NOMO-1 (cell line): ENCODE data around the gene REN.

ENCODE experiments used
- DNase-seq, 2 experiments: peaks; one replicate each; lab custom pipeline; 2025; ENCODE audit not compliant: unreplicated experiment in 2 of 2; lab: John Stamatoyannopoulos, UW

The REN gene

DNA sequence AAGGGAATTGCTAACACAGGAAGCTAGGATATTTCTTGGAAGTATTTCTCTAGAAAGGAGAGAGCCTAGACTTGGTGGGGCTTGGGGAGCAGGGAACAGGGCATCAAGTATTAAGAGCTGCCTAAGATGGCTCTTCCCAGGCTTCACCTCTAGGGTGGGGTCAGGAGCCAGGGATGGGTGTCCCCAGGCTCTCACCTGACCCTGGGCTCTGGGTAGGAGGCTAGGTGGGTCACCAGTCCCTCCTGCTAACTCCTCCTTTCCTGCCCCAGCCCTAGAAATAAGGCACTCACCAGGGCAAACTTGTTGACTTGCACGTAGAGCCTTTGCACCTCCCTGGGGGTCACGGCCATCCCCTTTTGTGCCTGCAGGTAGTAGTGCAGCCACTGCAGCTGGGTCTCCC lies 29.3 kb downstream of the REN start:
- DNase-seq: no peak

DNA sequence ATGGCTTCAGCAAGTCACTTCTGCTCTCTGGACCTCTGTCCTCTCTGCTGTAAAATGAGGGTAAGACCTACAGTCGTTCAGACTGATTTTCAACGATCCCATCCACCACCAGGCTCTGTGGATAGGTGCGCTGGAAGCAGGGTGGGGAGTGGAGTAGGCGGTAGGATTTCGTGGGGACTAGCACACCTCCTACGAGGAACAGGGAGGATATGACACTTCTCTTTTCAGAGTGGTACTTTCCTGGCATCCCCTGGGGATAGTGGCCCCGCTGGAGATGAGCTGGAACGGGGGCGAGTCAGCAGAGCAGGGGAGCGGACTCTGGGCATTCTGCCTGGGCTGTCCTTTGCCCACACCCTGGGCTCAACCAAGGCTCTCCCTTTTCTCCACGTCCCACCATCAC lies 32.0 kb downstream of the REN start:
- DNase-seq: no peak

DNA sequence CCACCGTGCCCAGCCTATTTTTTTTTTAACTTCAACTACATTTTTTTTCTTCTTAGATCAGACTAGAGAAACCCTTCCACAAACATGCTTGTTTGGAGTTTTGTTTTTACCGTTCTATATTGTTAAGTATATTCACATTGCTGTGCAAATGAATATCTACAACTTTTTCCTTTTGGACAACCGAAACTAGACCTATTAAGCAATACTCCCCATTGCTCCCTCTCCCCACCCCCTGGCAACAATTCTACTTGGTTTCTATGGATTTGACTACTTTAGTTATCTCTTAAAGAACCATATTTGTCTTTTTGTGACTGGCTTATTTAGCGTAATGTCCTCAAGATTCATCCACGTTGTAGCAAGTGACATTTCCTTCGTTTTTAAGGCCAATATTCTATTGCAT lies 33.4 kb downstream of the REN start:
- DNase-seq: no peak

DNA sequence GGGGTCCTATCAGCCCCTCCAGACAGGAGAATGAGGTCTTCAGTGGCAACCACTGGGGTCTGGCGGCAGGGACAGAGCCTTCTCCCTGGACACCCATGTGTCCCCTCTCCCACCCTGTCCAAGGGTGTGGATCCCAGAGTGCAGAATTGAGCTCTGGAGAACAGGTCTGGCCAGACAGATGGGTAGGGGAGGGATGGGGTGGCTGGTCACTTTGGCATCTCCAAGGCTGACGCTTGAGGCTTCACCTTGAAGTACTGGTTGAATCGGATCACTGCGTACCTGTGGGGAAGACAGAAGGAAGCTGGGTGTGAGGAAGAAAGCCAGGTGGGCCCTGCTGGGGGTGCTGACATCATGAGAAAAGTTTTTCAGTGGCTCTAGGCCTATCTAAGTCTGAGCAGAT lies 34.2 kb downstream of the REN start:
- DNase-seq: no peak

DNA sequence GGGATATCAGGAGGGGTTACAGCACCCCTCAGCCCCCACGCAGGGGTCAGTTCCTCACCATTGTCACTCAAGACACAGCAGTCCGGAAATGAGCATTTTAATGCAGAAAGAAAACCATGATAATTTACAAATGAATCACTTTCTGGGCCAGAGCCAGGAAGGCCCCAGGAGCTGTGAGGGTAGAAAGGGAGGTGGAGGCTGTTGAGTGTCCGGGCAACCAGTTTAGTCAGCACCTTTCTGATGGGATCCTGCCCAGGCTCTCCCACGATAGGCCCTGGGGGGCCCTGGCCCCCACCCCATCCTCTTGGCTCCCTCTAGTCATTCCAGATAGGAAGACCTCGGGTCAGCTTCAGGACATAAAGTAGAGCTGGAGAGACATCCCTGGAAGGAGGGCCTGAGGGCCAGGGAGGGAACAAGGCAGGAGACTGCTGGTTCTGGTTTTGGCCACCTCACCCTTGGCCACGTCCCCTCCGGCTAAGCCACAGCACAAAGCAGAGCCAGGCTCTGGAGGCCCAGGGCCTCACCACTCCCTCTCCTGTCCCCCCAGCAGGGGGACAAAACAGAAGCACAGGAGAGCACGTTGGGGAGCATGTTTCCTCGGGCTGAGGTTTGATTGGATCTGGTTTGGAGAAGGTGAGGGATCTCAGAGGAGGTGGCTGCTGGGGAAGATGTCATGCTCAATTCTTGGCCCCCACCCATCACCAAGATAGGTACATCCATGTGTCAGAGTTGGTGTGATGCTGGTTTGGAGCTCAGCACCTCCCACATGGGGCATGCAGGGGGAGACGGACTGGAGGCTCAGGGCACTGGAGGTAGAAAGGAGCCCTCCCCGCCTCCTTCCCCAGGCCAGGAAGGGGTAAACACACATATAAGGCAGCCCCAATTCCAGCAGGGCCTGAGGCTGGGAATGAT lies 34.9 kb downstream of the REN start:
- DNase-seq: no peak

DNA sequence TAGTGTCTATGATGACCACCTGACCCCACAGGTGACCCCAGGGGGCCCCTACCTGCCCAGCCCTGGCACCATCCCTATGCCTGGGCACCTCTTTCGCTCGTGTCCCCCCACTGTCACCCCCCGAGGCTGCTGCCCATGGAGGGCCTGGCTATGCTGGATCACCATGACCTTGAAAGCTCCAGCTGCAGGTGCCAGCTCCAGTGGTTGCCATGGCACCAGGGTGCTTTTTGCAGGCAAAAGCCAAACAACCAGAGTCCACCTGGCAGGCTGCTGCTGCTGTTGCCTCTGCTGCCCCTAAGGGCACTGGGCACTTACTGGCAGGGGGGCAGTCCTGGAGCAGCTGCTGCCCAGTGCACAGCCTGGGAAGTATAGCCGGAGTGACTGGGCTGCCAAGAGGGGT lies 36.0 kb downstream of the REN start:
- DNase-seq: no peak

DNA sequence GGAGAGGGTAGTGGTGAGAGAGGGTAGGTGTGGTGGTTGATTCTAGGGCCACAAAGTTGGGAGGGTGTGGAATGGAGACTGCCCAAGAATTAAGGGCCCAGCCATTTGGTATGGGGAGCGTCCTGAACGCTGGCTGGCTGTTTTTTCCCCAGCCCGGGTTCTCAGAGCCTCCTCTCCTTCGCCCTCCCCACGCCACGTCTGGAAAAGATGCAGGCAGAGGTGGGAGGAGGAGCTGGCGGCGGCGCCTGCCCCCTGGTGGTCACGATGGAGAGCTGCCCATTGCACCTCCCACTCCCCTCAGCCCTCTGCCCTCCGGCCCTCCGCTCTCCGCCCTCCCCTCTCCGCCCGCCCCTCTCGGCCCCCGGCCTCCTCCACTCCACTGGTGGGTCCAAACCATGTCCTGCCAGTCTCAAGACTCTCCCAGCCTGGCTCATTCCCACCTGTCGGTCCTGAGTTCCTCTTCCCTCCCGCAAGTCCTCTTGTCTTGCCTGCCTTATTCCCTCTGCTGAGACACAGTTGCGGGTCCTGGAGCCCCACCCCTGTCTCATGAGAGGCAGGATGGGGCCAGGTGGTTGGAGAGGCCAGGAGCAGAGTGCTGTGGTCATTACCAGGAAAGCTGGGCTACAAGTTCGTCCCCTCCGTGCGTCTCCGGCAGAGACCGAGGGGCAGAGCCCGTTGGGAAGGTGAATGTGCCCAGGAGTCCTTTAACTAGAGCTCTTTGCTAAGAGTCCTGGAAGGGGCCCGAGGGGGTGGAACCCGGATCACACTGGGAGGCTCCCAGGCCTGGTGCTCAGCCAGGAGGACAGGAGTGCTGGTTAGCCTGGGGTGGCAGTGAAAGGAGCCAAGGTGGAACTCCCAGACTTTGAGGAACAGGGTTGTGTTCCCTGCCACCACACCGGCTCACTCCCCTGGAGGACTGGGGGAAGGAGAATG lies 36.9 kb downstream of the REN start:
- peak; percentile 19 to 57 for DNase-seq

DNA sequence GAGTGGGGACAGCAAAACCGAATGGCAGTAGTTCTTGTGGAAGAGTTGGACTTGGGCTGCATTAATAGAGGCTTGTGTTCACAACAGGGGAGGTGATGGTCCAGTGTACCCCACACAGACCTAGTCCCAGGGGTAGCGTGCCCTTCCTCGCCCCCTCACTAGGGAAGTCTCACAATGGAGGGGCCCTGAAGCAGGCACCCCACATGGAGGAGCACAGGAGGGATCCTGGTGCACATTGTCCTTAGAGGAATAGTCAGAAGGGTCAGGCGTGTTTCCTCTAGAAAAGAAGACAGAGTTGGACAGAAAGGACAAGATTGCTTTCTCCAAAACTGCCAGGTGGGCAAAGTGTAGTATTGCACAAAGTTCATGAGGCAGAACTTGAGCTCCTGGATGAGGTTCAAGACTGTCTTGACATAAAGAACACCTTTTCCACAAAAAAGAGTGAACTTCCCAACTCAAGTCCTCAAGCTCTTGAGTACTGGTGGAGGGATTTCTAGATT lies 37.6 kb downstream of the REN start:
- DNase-seq: no peak

DNA sequence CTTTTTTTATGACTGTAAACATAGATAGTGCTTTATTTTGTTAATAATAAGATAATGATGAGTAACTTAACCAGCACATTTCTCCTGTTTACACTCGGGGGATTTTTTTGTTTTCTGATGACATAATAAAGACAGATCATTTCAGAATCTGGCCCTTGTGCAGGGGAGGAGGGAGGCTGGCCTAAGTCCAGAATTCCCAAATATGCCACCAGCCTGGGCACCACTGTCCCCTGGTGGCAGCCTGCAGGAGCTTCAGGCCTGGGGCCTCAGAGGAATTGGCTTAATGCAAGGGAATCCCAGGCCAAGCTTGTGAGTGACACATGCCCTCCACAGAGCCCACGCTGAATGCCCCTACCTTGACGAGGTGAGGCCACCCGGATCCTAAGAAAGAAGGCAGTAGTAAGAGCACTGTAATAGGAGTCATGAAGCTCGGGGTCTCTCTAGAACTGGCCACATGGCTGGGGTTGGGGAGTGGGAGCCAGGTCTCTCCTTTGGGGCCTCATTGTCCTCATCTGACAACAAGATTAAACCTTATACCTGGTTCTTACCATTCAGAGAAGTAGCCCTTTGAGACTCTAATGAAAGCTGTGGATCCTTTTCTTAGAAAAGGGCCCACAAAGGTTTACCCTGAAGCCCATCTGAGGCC lies 38.4 kb downstream of the REN start:
- DNase-seq: peak; percentile 21 to 33

DNA sequence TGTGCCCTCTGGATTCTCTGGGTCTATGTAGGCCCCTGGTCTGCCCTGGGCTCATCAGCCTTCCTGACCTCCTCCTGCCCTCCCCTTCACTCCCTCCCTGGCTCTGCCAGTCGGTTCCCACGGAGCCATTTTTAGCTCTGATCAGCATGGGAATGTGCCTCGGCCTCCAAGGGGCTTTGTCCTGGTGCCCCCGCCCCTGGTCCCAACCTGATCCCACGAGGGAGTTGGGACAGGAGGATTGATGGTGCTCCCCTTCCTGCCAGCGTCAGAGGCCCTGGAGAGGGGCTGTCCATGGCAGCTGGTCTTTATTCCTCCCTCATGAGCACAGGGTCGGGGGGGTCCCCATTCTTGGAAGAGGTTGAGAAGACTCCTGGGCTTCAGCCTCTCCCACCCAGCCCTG lies 39.2 kb downstream of the REN start:
- DNase-seq: no peak

DNA sequence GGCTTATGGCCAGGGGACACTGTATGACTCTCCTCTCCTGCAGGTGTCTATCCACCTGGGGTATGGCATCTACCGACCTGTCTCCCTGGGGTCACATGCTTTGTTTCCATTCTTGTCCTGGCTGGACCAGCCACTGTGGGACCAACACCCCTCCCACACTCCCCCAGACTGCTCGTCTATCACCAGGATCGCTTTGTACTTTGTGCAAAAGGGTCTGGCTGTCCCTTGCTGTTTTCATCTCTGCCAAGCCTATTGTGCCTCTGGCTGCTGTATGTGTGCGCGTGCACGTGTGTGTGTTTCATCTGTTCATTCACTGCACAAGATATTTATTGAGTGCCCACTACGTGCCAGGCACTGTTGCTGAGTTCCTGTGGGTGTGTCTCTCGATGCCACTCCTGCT lies 39.8 kb downstream of the REN start:
- no peak for DNase-seq

DNA sequence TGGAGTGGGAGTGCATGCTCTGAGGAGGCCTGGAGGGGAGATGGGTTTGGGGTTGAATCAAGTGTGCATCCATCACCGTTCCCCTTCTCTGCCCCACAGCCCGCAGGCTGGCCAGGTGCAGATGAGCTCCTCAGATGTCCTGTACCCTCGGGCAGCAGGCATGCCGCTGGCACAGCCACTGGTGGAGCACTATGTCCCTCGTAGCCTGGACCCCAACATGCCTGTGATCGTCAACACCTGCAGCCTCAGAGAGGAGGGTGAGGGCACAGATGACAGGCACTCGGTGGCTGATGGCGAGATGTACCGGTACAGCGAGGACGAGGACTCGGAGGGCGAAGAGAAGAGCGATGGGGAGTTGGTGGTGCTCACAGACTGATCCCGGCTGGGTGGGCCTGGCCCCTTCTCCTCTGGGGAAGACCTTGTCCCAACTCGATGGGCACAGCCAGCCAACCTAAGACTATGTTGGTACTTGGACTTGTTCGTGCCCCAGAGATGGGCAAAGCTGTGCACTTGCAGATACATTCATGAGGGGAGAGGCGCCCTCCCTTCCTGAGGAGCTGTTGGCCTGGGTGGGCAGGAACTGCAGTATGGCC lies 40.3 kb downstream of the REN start:
- no peak for DNase-seq

DNA sequence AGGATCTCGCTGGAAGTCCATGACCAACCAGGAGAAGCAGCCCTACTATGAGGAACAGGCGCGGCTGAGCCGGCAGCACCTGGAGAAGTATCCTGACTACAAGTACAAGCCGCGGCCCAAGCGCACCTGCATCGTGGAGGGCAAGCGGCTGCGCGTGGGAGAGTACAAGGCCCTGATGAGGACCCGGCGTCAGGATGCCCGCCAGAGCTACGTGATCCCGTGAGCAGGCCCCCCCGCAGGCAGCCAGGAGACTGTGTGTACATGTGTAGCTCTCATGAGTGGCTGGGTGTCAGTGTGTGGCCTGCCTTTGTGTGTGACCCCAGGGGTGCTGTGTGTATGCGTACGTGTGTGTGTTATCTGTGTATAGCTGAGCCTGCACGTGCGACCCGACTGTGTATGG lies 41.5 kb downstream of the REN start:
- no peak for DNase-seq

DNA sequence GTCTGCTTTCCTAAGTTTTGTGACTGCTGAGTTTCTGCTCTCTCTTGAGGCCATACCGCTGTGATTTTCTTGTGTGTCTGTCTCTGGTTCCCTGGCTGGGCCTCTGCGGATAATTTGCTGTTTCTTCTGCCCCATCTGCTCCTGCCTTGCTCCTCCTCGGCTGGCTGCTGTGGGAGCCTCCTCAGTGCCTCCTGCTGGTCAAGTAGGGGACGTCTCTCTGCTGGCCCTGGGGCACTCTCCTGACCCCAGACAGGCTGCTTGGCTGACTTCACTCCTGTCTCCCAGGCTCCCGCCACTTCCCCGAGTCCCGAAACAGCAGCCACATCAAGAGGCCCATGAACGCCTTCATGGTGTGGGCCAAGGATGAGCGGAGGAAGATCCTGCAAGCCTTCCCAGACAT lies 42.8 kb downstream of the REN start:
- peak in 1 of 2 experiments; percentile 4 for DNase-seq

DNA sequence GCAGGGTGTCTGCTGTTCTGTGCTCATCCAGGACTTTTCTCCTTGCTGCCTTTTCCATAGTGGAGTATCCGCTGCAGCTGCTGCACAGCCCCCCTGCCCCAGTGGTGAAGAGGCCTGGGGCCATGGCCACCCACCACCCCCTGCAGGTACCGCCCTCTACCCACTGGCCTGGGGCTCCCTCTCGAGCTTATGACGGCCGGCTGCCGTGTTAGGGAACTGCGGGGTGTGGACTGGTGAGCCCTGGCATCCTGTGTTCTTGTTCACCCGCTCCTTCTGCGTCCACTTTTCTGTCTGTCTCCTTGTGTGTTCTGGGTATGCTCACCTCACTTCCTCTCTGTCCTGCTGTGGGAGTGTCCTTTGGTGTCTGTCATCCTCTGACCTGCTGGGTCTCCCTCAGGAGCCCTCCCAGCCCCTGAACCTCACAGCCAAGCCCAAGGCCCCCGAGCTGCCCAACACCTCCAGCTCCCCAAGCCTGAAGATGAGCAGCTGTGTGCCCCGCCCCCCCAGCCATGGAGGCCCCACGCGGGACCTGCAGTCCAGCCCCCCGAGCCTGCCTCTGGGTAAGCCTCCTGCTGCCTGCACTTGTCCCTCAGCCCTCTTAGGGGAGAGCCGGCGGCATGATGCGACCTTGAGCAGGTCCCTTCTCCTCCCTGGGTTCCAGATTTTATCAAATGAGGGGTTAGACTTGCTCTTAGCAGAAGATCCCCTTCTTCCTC lies 44.1 kb downstream of the REN start:
- DNase-seq: no peak

DNA sequence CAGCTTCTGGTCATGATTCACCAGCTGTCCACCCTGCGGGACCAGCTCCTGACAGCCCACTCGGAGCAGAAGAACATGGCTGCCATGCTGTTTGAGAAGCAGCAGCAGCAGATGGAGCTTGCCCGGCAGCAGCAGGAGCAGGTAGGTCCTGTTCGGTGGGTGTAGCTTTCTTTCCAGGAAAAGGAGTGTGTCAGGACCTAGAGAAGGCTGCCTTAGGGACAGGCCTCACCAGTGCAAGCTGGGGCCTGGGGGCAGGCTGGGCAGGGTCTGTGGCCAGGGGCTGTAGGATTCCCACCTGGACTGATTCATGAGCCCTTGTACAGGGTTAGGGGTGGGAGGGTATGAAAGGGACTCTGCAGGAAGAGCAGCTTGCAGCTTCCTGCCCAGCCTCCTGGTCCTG lies 49.6 kb downstream of the REN start:
- no peak for DNase-seq

DNA sequence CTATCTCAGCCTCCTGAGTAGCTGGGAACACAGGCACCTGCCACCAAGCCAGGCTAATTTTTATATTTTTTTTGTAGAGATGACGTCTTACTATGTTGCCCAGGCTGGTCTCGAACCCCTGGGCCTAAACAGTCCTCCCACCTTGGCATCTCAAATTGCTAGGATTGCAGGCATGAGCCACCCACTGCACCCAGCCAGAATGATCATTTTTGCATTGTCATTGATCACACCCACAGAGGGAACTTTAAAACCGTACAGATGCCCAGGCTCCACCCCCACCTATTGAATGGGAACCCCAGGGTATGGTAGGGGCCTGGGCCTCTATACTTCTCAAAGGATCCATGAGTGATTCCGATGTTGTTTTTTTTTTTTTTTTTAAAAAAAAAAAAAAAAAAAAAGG lies 51.0 kb downstream of the REN start:
- DNase-seq: no peak

DNA sequence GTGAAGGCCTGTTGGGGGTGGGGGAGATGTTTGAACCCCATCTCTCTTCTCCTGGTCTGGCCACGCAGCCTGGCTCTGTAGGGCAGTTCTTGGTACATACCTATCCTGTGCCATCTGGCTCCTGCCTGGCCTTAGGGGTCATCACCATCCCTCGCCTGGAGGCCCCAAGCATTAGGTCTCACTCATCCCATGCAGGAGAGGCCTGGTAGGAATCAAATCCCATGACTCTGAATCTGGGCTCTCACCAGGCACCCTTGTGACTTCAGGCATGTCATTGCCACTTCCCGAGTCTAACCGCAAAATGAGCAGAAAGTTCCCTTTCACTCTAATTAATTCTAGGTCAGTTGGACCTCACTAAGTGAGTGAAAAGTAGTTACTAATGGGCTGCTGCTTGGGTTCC lies 51.5 kb downstream of the REN start:
- peak; percentile 50 to 76 for DNase-seq

DNA sequence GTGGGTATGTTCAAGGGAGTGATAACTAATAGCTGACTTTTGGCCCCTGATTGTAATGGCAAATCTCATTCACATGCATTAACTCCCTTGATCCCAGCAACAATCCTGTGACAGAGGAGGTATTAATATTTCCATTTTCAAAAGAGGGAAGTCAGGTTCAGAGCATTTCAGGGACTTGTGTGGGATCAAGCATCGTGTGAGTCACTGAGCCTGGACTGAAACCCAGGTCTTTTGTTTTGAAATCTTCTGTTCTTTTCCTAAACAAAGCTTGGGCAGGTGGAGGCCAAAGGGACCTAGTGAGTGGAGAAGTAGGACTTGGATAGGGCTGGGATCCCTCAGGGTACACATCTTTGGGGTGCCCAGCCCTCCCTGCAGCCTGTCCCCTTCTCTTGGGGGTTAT lies 52.2 kb downstream of the REN start:
- DNase-seq: no peak
